ENCODE data around the gene ZNF280A.
A peak's percentile ranks its signal among the peaks of the same experiment; 100 is the strongest.

The ZNF280A gene

GRCh38 chr22:22520020-22520656 is at the start of gene ZNF280A:
TSS of gene ZNF280A (minus strand) at chr22:22520270. CDS start at chr22:22515630, 4,640 bp downstream.
- DNase-seq (ENCODE audit: low read depth in 2 of 2), result no peak

DNA sequence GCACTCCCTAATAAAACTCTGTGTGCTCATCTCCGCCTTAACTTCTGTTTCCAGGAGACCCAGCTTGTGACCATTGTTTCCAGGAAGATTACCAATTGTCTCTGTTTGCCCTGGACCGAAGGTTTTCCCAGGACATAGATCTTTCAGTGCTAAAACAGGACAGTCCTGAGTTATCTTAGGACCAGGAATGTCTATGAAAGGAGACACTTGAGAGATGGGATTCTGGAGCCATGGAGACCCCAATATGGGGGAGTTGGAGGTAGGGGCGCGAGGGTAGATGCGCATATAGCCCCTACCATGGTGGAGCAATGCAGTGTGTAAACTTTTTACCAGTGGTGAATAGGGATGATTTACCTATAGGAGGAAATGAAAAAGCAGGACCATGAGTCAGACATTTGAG is 49.1 kb upstream of the ZNF280A start:
- DNase-seq (ENCODE audit: low read depth in 2 of 2), result no peak

GRCh38 chr22:22565981-22566380 is 45.9 kb upstream of the ZNF280A start:
- no peak for DNase-seq (ENCODE audit: low read depth in 2 of 2)

GRCh38 chr22:22558972-22559603 is 39.0 kb upstream of the ZNF280A start, which contains the start of gene PRAME:
TSS of gene PRAME (minus strand) at chr22:22559265. CDS start at chr22:22556832, 2,433 bp downstream.
- DNase-seq (ENCODE audit: low read depth in 2 of 2), result peak; percentile 50 to 83

GRCh38 chr22:22558071-22558971 is 38.3 kb upstream of the ZNF280A start:
- DNase-seq (ENCODE audit: low read depth in 2 of 2), result no peak

DNA sequence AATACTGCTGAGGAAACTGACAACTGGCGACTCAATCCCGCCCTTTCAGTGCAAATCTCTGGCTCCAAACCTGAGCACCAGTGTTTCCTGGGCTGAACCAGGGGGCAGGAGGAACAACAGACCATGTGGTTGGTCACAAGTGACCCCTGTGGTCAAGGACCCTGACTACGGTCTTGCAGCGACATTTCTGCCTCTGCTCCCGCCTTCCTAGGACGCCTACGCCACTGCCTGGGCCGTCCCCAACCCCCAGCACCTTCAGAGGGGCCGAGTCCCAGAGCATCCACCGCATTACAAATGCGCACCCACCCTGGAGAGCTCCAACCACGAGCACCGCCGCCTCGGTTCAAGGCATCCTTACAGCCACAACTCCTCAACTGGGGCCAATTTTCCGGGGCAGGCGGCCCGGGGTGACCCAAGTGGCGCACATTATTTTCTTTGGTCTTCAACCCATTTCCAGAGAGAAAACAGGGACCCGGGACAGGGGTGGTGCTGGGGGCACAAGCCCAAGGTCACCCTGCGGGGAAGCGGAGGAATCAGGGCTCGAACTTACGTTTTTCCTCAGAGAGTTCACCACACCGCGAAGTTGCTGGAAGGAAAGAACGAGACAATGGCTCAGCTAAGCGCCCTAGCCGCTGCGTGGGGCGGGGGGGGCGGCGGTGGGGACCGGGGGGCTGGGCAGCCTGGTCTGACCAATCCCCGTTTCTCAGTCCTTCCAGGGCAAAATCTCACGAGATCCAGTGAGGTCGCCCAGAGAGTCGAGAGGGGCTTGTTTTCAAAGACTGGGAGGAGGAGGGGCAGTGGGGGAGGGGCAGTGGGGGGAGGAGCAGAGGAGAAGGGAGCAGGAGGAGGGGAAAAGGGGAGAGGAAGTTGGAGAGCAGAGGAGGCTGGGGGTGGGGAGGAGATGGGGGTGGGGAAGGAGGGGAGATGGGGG is 37.2 kb upstream of the ZNF280A start:
- no peak for DNase-seq (ENCODE audit: low read depth in 2 of 2)

DNA sequence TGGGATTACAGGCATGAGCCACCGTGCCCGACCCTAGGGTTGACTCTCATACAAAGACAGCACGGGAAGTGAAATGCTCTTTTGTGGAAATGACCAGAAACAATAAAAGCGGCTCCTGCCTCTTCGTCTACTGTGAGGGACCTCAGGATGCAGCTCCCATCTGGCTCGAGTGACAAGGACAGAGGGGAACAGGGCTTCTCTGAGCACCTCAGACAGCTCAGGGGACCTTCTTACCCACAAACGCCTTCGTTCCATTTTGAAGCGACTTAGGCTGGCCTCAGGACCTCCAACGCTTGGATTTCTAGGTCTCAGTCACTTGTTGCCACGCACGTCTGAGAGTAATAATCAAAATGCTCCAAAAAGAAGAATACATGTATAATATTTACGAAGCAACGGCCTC is 36.5 kb upstream of the ZNF280A start:
- no peak for DNase-seq (ENCODE audit: low read depth in 2 of 2)

DNA sequence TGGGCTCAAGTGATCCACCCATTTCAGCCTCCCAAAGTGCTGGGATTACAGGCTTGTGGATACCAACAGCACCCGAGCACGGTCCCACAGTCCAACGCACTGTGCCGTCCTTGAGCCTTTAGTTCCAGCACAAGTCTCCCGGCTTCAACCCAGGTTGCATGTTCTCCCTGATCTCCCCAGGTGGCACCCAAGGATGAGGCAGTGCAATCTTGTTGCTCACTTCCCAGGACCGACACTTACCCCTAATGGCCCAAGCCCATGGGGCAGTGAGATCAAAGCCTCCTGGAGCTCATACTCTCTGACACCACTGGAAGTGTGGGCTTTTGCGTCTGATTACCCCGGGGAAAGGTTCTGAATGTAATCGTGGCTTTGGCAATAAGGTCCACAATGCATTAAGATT is 35.5 kb upstream of the ZNF280A start:
- no peak for DNase-seq (ENCODE audit: low read depth in 2 of 2)

DNA sequence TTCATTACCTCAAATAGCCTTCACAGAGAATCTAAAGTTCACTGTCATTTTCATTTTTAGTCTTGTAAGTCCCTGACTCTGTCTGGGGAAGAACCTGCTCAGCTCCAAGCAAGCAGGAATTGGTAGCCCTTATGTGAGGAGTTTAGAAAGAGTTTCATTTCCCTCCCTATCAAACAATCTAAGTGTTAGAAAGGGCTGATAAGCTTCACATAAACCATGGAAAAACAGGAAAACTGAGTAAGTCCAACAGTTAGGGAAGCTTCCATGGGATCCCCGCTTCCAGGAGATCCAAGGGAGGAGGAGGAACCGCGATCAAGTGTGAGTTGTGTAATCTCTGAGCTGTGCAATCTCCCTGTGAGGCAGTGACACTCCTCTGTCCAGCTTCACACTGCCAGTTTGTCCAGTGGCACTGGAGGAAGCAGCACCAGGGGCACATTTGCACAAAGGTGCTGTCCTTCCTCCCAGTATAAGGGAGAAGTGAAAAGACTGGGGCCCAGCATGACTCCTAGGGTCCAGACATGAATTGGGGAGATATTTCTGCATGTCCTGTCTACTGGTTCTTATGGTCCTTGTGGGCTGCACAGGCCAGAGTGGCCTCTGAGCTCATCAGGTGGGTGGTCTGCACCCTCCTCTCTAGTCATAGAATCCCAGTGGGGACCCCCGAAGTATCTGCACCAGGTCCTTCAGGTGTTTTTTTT is 34.7 kb upstream of the ZNF280A start:
- DNase-seq (ENCODE audit: low read depth in 2 of 2), result no peak

DNA sequence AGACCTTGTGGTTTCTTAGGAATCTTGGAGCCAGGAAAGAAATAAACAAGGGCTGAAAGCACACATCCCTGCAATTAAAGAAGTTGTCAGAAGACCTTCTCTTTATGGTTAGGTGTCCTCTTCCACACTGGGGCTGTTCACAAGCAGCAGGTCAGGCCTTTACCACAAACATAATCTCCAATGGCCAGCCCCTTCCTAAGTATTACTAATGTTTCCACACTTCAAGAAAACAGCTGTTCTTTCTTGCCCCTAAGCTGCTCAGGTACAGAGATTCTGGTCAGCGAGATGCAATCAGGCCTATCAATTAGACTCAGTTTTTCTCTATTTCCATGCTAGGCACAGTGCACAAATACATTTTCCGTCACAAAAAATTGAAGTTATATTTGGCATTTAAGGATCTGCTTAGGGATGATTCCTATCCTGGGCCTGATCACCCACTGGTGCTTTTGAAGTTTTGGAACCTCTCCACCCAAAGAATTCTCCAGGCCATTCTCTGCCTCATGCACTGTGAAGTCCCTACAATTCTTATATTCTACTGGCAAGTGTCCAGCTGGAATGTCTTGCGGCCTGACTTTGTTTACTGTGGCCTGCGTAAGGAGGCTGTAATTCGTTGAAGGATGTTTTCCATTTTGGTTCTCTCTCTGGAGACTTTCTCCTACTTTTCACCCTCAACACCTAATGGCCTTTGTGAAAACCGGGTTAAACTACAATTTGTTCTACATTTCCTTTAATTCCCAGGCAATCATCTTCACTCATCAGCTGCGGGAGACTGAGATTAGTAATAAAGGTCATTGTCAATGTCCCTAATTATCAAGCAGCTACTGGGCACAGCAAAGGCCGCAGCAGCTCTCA is 33.9 kb upstream of the ZNF280A start:
- DNase-seq (ENCODE audit: low read depth in 2 of 2), result no peak

DNA sequence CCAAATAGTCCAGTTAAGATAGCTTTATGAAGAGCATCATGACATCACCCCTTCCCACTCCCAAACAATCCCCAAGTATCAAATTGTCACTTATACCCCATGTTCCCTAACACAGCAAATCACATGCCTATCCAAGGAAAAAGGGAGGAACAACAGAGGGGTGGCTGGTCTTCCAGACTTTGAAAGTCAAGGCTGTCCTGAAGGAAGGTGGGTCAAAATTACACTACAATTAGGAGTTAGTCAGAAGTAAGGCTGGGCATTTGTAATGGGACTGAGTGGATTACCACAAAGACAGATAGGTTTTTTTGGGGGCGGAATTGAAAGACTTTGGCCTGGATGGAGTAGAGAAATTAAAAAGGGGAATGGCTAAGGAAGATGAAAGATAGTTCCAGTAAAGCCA is 33.1 kb upstream of the ZNF280A start:
- no peak for DNase-seq (ENCODE audit: low read depth in 2 of 2)

DNA sequence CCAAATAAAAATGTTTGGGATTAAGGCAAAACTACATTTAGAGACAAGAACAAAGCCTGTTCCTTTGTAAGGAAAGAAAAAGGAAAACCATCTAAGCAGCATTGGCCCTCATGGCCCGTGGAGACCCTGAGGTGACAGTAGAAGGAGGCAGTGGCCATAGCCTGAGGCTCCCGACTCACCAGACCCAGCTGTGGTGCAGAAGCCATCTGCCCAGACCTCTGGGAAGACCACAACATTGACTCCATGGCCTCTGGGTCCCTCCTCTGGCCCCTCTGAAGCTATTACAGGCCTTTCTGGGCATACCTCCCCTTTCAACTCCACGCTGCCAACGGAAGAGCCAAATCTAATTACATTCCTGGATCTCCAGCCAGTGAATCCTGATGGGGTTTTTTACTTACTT is 32.6 kb upstream of the ZNF280A start:
- no peak for DNase-seq (ENCODE audit: low read depth in 2 of 2)

GRCh38 chr22:22550789-22551434 is 30.8 kb upstream of the ZNF280A start:
- DNase-seq (ENCODE audit: low read depth in 2 of 2), result no peak

DNA sequence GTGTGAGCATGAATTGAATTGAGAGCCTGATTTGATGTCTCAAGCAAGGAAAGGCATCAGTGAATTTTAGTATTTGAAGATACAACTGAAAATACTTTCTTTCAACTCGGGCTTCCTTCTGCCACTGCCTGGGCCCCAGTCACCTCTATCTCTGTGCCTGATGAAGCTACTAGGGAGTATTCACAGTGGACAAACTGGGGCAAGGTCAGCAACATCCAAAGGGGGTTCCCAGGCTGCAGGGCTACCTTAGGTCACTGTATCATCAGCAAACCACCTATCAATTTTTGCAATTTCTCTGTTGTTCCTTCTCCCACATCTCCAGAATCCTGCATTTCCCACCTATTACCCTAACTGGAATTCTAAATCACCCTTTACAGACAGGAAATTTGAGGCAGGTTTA is 28.8 kb upstream of the ZNF280A start:
- no peak for DNase-seq (ENCODE audit: low read depth in 2 of 2)

DNA sequence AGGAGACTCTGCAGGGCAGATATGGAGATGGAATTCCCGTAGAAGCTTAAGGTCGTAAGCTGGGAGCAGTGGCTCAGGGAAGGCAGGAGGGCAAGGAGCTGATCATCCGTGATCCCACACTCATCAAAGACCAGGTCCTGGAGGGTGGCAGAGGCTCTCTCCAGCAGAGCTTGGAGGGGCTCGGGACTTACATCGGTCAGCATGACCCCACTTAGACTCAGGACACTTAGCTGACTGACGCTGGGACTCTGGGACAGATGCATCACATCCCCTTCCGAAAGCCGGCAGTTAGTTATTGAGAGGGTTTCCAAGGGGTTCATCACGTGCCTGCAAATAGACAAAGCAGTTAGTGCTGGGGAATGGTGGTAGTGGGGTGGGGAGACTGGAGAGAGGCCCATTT is 28.2 kb upstream of the ZNF280A start:
- no peak for DNase-seq (ENCODE audit: low read depth in 2 of 2)

- no peak for DNase-seq (ENCODE audit: low read depth in 2 of 2)
Observed at GRCh38 chr22:22547692-22548300, 27.7 kb upstream of the ZNF280A start.

DNA sequence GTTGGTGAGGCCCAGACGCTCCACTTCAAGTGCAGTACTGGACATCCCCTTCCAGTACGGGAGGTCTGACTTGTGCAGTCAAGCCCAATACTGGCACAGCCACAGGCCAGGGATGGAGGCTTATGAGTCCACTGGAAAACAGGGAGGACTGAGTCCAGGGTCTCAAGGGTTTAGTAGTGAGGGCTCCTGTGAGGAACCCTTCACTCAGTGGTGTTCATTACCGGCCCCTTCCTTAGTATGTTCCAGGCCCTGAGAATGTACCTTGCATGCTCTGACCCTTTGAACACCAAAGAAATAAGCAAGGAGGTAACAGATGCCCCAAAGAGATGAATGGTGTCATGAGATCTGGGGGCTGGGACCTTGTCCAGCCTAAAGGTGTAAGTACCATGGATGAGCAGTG is 27.2 kb upstream of the ZNF280A start:
- no peak for DNase-seq (ENCODE audit: low read depth in 2 of 2)

DNA sequence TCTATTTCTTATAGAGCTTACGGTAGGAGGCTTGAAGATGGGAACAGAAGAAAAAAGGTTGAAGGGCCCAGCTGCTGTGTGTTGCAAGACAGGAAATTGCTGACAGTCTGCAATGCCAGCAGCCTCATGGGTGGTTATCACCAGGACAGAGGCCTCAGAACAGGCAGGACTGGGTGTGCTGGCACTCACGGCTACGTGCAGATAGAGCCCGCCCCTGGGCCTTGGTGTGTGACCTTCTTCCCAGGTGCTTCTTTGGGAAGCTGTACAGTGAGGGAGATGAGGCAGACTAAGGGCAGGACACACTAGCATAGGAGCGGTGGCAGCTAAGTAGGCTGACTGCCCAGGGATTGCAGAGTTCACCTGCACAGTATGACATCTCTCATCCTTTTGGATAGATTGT is 26.4 kb upstream of the ZNF280A start:
- no peak for DNase-seq (ENCODE audit: low read depth in 2 of 2)

- no peak for DNase-seq (ENCODE audit: low read depth in 2 of 2)
Observed at GRCh38 chr22:22545084-22545483, 25.0 kb upstream of the ZNF280A start.

Data from stimulated activated CD4-positive, alpha-beta T cell treated with anti-CD3 and anti-CD28 coated beads, Interleukin-12 subunit alpha, Interleukin-12 subunit beta, amount 100 ng/mL, for 24 hours (primary cell).